HEK293T (cell line): Measurements from ENCODE around the gene SOCS4.
A peak's percentile ranks its signal among the peaks of the same experiment; 100 is the strongest.
"Not testable (repeated sequence)": the region's sequence is repeated elsewhere in the genome, so short reads cannot be mapped to it uniquely, and the experiment has no call there.

ENCODE experiments used
- CTCF ChIA-PET: fragments of 350-600 bp; formaldehyde crosslinking; extraction: SDS; loops from one replicate; lab custom pipeline; 2021; ENCODE audit warnings: antibody characterized with exemption, inconsistent platforms; lab: Yijun Ruan, JAX
- POLR2A ChIA-PET: fragments of 350-600 bp; formaldehyde crosslinking; extraction: SDS; loops from one replicate; lab custom pipeline; 2020; ENCODE audit warnings: antibody characterized with exemption, inconsistent platforms; lab: Yijun Ruan, JAX
- DNase-seq: peaks from one replicate; pipeline ENCODE4 v3.0.0; 2012; ENCODE audit warnings: mixed read lengths; ENCODE audit errors: extremely low spot score
- ARNT ChIP-seq: fragments of 450-650 bp; IDR thresholded peaks from 2 replicates; pipeline ENCODE4 v1.6.1; 2017; ENCODE audit warnings: mild to moderate bottlenecking
- BHLHE40 ChIP-seq: fragments of 450-650 bp; IDR thresholded peaks from 2 replicates; pipeline ENCODE4 v1.6.1; 2016; ENCODE audit warnings: mild to moderate bottlenecking, moderate library complexity, borderline replicate concordance
- CTBP1 ChIP-seq: fragments of 450-650 bp; IDR thresholded peaks from 2 replicates; pipeline ENCODE4 v1.6.1; 2016; ENCODE audit warnings: borderline replicate concordance
- ELF4 ChIP-seq: fragments of 450-650 bp; IDR thresholded peaks from 2 replicates; pipeline ENCODE4 v1.6.1; 2017; ENCODE audit warnings: antibody characterized with exemption
- FOXA1 ChIP-seq: fragments of 450-650 bp; IDR thresholded peaks from 2 replicates; pipeline ENCODE4 v1.6.1; 2016; ENCODE audit warnings: mild to moderate bottlenecking
- FOXK2 ChIP-seq: fragments of 450-650 bp; IDR thresholded peaks from 2 replicates; pipeline ENCODE4 v1.6.1; 2016; ENCODE audit warnings: mild to moderate bottlenecking
- FOXM1 ChIP-seq: fragments of 450-650 bp; IDR thresholded peaks from 2 replicates; pipeline ENCODE4 v1.6.1; 2017; ENCODE audit warnings: mild to moderate bottlenecking, borderline replicate concordance
- HDGF ChIP-seq: fragments of 450-650 bp; IDR thresholded peaks from 2 replicates; pipeline ENCODE4 v1.6.1; 2017; ENCODE audit warnings: antibody characterized with exemption, borderline replicate concordance
- L3MBTL2 ChIP-seq: fragments of 450-650 bp; conservative IDR thresholded peaks from 2 replicates; pipeline ENCODE4 v1.6.1; 2016; ENCODE audit warnings: mild to moderate bottlenecking
- LEF1 ChIP-seq: fragments of 450-650 bp; IDR thresholded peaks from 2 replicates; pipeline ENCODE4 v1.6.1; 2017; ENCODE audit warnings: mild to moderate bottlenecking, borderline replicate concordance
- NFRKB ChIP-seq: fragments of 450-650 bp; IDR thresholded peaks from 2 replicates; pipeline ENCODE4 v1.6.1; 2016; ENCODE audit warnings: mild to moderate bottlenecking, moderate library complexity
- PKNOX1 ChIP-seq: fragments of 450-650 bp; IDR thresholded peaks from 2 replicates; pipeline ENCODE4 v1.6.1; 2016
- SP1 ChIP-seq: fragments of 450-650 bp; IDR thresholded peaks from 2 replicates; pipeline ENCODE4 v1.6.1; 2017
- SUZ12 ChIP-seq: fragments of 450-650 bp; IDR thresholded peaks from 2 replicates; pipeline ENCODE4 v1.6.1; 2016; ENCODE audit warnings: mild to moderate bottlenecking
- TARDBP ChIP-seq: fragments of 450-650 bp; IDR thresholded peaks from 2 replicates; pipeline ENCODE4 v1.6.1; 2016
- ZNF384 ChIP-seq: fragments of 450-650 bp; IDR thresholded peaks from 2 replicates; pipeline ENCODE4 v1.6.1; 2016

SOCS4 gene

DNA sequence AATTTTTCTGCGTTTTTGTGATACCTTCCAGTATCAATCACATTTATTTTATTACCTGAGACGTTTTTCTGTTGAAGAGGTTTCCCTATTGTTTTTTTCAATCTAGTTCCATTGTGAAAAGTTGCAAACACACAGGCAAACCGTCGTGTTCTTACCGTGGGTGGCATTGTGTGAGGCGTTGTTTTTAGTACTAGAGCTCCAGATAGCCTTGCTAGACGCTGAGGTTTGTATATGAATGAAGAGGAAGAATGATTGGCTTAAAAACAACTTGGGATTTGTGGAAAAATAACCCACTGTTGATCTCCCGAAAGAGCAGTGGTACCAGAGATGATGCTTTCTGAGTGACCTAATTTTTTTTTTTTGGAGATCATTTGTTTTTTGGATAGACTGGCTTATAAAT is 1.0 kb downstream of the SOCS4 start:
- POLR2A ChIA-PET, result interaction anchor here (1.3 to 3.5 kb wide), 5 partner anchors 12 to 70 kb away, joined by 5 to 37 read pairs (median 10); partner anchors contain the start of gene MAPK1IP1L
- CTCF ChIA-PET, result interaction anchor here (1.4 kb wide), 1 partner anchor 23 kb away, joined by 6 read pairs; no protein-coding TSS in a partner anchor
- TF ChIP-seq CTBP1 (no peak), BHLHE40 (no peak), PKNOX1 (no peak), ZNF384 (no peak), L3MBTL2 (no peak), ELF4 (no peak), LEF1 (no peak), HDGF (no peak), SUZ12 (no peak), ARNT (no peak)
- DNase-seq, result no peak

DNA sequence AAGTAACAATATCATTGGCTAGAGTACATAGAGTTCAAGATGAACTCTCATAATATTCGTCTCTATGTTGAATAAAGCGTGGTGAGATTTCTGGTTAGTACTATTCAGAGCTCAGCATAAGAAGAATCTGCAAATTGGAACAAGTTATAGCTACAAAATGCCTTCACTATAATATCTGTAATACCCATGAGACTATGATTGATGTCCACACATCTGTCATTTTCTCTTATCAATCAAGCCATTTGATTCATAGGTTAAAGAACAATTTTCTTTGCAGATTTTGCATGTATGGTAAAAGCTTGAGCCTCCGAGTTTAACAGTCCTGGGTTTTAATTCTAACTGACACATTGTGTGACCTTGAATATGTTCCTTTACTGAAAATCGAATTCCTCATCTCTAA is 1.4 kb downstream of the SOCS4 start:
- POLR2A ChIA-PET, result interaction anchor here (1.3 to 3.5 kb wide), 3 partner anchors 12 to 49 kb away, joined by 7 to 37 read pairs (median 10); partner anchors contain the start of gene MAPK1IP1L
- no peak for DNase-seq
- no peak for TF ChIP-seq ARNT
- TF ChIP-seq CTBP1, result no peak
- peak; percentile 70 for TF ChIP-seq PKNOX1
- CTCF ChIA-PET, result interaction anchor here (1.4 kb wide), 1 partner anchor 22 kb away, joined by 6 read pairs; no protein-coding TSS in a partner anchor

DNA sequence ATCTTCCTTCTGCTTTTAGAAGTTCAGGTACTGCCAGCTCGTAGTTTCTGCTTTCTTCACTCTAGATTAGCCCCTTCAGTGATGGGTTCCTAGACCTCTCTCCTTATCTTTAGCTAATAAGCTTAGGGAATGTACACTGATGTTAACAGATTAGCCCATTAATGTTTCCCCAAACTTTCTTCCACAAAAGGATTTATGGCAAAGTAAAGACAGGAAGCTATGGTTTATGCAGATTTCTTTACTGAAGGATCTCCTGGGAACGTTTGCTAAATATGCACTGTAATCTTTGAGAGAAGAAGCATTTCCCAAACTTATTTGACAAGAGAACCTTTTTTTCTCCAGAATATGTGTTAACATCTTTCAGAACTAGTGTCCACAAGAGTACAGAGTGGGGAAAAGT is 4.2 kb downstream of the SOCS4 start:
- ChIA-PET POLR2A (interaction anchor here (2.4 kb wide), 1 partner anchor 20 kb away, joined by 9 read pairs; the partner anchor contains the start of gene MAPK1IP1L), CTCF (interaction anchor here (0.6 to 1.2 kb wide), 3 partner anchors 11 to 21 kb away, joined by 3 read pairs; no protein-coding TSS in a partner anchor)
- TF ChIP-seq HDGF (no peak), FOXK2 (no peak), ZNF384 (no peak), PKNOX1 (no peak), ELF4 (no peak), TARDBP (no peak), SP1 (no peak), LEF1 (no peak), BHLHE40 (no peak), NFRKB (no peak), FOXM1 (no peak), CTBP1 (no peak), ARNT (no peak), FOXA1 (no peak), L3MBTL2 (no peak), SUZ12 (no peak)
- DNase-seq, result no peak

- DNase-seq, CTCF ChIA-PET: not testable (repeated sequence)
- POLR2A ChIA-PET, result interaction anchor here (1.0 to 1.4 kb wide), 3 partner anchors 8 to 13 kb away, joined by 3 to 4 read pairs (median 3); partner anchors contain the start of genes MAPK1IP1L, SOCS4 and WDHD1
Measured at GRCh38 chr14:55037995-55038394, 11.0 kb downstream of the SOCS4 start.

DNA sequence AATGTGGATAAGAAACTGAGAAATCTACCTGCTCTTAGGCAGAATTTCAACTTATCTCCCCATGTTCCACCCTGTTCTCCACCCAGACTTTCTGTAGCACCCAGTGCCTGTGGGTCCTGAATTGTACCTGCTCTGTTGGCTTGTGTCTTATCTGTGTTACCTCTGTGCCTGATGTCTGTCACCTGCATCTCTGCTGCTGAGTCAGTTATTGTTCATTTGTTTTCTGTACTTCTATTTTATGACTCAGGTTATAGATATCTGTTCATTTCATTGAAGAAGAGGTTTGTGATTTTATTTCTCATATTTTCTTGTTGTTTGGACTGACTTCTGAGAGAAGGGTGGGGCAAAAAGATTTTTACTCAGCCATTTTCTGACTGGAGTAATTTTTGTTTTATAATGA is 11.7 kb downstream of the SOCS4 start:
- POLR2A ChIA-PET, result interaction anchor here (1.0 to 1.4 kb wide), 3 partner anchors 9 to 12 kb away, joined by 3 to 4 read pairs (median 3); partner anchors contain the start of genes MAPK1IP1L, SOCS4 and WDHD1
- no peak for DNase-seq
- no peak for TF ChIP-seq SP1
- no peak for TF ChIP-seq FOXM1
- TF ChIP-seq LEF1, result no peak
- TF ChIP-seq SUZ12, result no peak
- TF ChIP-seq TARDBP, result no peak
- no peak for TF ChIP-seq CTBP1
- no peak for TF ChIP-seq PKNOX1
- CTCF ChIA-PET, result no interaction called here

- ChIA-PET CTCF (no interaction called here), POLR2A (interaction anchor here (1.6 to 1.7 kb wide), 2 partner anchors 8 to 17 kb away, joined by 3 to 10 read pairs; partner anchors contain the start of genes MAPK1IP1L, SOCS4 and WDHD1)
- no peak for DNase-seq
- TF ChIP-seq NFRKB (no peak), CTBP1 (no peak), BHLHE40 (no peak), HDGF (no peak), FOXA1 (no peak), SUZ12 (no peak), ZNF384 (no peak), L3MBTL2 (no peak), FOXK2 (no peak), PKNOX1 (no peak), ARNT (no peak), LEF1 (no peak), ELF4 (no peak), FOXM1 (no peak), SP1 (no peak), TARDBP (no peak)
Measured at GRCh38 chr14:55043528-55043927, 16.5 kb downstream of the SOCS4 start.
